Neuron (in vitro differentiated cells): ENCODE measurements around the gene RAB4B.
A peak's percentile ranks its signal among the peaks of the same experiment; 100 is the strongest.

Experiments used
- H2AFZ ChIP-seq: one replicate; pipeline ENCODE4 v1.6.1; 2013; ENCODE audit warnings: low read depth, mild to moderate bottlenecking, inconsistent platforms, low read length, moderate library complexity
- H3K27me3 ChIP-seq: one replicate; pipeline ENCODE4 v1.6.1; 2013; ENCODE audit warnings: low read length; ENCODE audit not compliant: insufficient read depth
- H3K36me3 ChIP-seq: one replicate; pipeline ENCODE4 v1.6.1; 2013; ENCODE audit warnings: low read length; ENCODE audit not compliant: insufficient read depth
- H3K4me1 ChIP-seq: one replicate; pipeline ENCODE4 v1.6.1; 2013; ENCODE audit warnings: low read length; ENCODE audit not compliant: insufficient read depth
- H3K4me3 ChIP-seq: 2 replicates; pipeline ENCODE4 v1.5.1; 2013; ENCODE audit warnings: mild to moderate bottlenecking, low read length, moderate library complexity
- H3K9me3 ChIP-seq: one replicate; pipeline ENCODE4 v1.6.1; 2013; ENCODE audit warnings: low read length

RAB4B gene

DNA sequence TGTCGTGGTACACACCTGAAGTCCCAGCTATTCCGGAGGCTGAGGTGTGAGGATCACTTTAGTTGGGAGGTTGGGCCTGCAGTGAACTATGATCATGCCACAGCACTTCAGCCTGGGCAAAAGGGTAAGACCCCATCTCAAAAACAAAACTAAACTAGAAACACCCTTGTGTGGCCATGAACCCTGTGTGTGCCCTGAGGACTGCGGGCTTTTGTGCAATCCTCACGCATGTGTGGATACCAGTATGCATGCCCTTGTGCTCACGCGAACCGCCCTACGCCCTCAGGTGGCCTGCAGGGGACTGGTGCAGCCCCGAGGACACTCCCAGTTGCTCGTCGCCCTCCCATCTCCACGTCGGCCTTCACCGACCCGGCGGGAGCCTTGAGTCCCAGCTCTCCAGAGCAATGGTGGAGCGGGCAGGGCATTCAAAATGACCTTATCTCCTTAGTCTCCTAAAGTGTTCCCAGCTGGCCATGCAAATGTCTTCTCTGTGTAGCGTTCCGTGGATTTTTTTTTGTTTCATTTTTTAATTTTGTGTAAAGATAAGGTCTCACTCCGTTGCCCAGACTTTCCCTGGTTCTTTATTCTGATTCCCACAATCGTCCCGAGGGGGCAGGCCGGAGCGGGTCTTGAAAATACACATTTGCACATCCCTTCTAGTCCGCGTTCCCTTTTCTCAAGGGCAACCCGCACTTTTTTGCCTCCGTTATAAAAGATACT, 20.1 kb downstream of the RAB4B start:
- Histone ChIP-seq H2AFZ (peak overlapping the region; percentile 56), H3K9me3 (no peaks in the 10 kb centered on the region), H3K4me3 (peak overlapping the region; percentile 58), H3K27me3 (no peaks in the 10 kb centered on the region), H3K36me3 (peaks cover 26% of the 10 kb centered on the region), H3K4me1 (peaks cover 32% of the 10 kb centered on the region)

DNA sequence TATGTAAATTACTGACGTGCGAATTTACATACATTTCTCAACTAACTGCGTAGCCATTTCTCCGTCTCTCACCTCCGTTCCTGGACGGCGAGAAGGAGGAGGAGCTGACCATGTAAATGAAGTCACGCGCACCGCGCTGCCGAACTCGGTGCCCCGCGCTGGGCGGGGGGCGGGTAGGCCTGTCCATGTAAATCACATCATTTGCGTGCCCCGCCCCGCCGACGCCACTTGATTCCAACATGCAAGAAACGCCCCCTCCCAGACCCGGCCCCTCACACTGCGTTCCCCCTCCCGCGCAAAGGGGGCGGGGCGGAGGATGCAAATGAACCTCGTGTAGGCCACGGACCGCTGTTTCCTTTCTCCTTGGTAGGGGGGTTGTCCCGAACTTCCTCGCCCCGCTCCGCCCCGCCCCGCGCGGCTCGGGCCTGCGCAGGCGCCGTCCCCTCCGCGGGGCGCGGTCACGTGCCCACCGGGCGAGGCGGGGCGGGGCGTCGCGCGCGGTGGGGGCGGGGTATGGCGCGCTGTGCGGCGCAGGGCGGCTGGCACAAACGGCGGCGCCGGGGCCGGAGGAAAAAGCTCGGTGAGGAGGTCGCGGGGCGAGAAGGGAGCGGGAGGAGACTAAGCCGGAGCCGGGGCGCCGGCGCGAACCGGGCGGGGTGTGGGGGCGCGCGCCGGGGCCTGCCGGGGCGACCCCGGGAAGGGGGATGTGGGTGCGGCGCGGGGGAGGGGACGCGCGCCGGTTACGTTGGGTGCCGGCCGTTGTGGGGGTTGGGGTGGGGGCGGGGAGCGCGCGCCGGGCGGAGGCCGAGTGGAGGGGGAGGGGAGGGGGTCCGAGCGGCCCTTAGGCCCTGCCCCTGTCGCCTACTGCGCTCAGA, 20.9 kb downstream of the RAB4B start, which contains the start of gene EGLN2:
TSS of gene EGLN2 (plus strand) at position 509 of the 875 bp plus-strand sequence. CDS start 1,382 bp downstream, outside the sequence.
- peaks cover 34% of the 10 kb centered on the region for H3K36me3 ChIP-seq
- peak within 1 kb of the TSS; percentile 56 for H2AFZ ChIP-seq
- H3K27me3 ChIP-seq: no peaks in the 10 kb centered on the region
- H3K4me3 ChIP-seq: peak within 1 kb of the TSS; percentile 88
- H3K9me3 ChIP-seq: no peaks in the 10 kb centered on the region
- peaks cover 40% of the 10 kb centered on the region for H3K4me1 ChIP-seq

DNA sequence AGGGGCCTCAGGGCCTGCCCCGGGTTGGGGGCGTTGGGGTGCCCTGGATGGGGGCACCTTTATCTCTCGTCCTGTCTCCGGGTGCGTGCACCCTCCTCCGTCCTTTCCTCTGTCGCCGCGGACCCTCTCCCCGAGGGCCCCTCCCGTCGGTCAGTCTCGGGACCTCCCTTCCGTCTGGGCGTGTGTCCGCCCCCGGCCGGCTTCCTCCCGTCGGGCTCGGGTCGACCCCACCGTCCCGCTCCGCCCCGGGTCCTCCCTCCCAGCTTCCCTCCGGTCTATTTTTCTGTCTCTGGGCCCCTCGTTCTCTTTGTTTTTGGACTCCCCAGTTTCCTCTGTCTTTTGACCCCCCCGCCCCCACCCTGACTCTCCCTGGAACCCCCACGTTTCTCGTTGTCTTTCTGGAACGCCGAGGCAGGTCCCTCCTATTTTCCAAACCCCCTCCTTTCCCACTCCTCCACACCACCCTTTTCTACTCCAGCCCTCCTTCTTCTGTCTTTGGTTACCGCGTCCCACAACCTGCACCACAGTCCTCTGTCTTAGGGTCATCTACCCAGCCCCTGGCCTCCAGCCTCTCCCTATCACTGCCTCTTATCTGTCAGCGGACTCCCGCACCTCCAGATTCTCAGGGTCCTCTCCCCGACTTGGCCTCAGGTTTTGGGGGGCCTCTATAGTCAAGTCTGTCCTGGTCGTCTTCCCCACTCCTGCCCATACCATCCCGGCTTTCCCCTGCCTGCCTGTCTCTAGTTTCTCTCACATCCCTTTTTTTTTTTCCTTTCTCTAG, 21.7 kb downstream of the RAB4B start:
- Histone ChIP-seq H3K36me3 (peaks cover 39% of the 10 kb centered on the region), H3K9me3 (no peaks in the 10 kb centered on the region), H3K4me3 (peak overlapping the region; percentile 88), H3K4me1 (peaks cover 45% of the 10 kb centered on the region), H3K27me3 (no peaks in the 10 kb centered on the region), H2AFZ (no peak overlapping the region)

DNA sequence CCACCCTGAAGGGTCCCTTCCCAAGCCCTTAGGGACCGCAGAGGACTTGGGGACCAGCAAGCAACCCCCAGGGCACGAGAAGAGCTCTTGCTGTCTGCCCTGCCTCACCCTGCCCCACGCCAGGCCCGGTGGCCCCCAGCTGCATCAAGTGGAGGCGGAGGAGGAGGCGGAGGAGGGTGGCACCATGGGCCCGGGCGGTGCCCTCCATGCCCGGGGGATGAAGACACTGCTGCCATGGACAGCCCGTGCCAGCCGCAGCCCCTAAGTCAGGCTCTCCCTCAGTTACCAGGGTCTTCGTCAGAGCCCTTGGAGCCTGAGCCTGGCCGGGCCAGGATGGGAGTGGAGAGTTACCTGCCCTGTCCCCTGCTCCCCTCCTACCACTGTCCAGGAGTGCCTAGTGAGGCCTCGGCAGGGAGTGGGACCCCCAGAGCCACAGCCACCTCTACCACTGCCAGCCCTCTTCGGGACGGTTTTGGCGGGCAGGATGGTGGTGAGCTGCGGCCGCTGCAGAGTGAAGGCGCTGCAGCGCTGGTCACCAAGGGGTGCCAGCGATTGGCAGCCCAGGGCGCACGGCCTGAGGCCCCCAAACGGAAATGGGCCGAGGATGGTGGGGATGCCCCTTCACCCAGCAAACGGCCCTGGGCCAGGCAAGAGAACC, 22.4 kb downstream of the RAB4B start:
- peak overlapping the region; percentile 88 for H3K4me3 ChIP-seq
- peaks cover 44% of the 10 kb centered on the region for H3K36me3 ChIP-seq
- H2AFZ ChIP-seq: no peak overlapping the region
- H3K27me3 ChIP-seq: no peaks in the 10 kb centered on the region
- H3K9me3 ChIP-seq: no peaks in the 10 kb centered on the region
- peaks cover 53% of the 10 kb centered on the region for H3K4me1 ChIP-seq

DNA sequence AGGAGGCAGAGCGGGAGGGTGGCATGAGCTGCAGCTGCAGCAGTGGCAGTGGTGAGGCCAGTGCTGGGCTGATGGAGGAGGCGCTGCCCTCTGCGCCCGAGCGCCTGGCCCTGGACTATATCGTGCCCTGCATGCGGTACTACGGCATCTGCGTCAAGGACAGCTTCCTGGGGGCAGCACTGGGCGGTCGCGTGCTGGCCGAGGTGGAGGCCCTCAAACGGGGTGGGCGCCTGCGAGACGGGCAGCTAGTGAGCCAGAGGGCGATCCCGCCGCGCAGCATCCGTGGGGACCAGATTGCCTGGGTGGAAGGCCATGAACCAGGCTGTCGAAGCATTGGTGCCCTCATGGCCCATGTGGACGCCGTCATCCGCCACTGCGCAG, 22.9 kb downstream of the RAB4B start:
- Histone ChIP-seq H3K4me1 (peaks cover 57% of the 10 kb centered on the region), H3K4me3 (no peak overlapping the region), H3K9me3 (no peaks in the 10 kb centered on the region), H2AFZ (no peak overlapping the region), H3K27me3 (no peaks in the 10 kb centered on the region), H3K36me3 (peaks cover 44% of the 10 kb centered on the region)

DNA sequence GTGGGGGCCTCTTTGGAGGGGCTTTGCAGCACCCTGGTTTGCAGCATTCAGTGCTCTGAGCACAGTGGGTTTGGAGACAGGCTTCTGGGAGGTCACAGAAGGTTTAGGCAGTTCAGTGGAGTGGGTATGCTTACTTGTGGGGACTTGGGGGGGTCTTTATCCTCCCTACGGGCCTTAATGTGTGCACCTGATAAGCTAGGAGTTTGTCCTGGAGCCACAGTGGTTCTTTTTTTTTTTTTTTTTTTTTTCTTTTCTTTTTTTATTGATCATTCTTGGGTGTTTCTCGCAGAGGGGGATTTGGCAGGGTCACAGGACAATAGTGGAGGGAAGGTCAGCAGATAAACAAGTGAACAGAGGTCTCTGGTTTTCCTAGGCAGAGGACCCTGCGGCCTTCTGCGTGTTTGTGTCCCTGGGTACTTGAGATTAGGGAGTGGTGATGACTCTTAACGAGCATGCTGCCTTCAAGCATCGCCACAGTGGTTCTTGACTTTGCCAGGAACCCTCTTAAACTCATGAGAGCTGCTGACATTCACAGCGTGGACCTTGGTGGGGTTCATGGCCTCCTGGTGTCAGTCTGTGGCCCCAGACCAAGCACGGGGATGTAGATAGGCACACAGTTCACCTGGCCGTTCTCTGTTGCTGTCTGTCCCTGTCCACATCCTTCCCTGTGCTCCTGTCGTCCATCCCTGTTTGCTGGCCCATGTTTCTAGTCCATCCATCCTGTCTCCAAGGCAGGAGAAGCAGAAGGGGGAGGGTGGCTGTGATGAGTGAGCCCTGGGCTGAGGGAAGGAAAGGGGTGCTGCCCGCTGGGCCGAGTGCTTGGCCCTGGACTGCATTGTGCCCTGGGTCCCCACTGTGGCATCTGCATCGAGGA, 23.6 kb downstream of the RAB4B start:
- H3K27me3 ChIP-seq: no peaks in the 10 kb centered on the region
- peaks cover 44% of the 10 kb centered on the region for H3K36me3 ChIP-seq
- peaks cover 63% of the 10 kb centered on the region for H3K4me1 ChIP-seq
- H3K4me3 ChIP-seq: peak overlapping the region; percentile 1
- H2AFZ ChIP-seq: no peak overlapping the region
- H3K9me3 ChIP-seq: no peaks in the 10 kb centered on the region

DNA sequence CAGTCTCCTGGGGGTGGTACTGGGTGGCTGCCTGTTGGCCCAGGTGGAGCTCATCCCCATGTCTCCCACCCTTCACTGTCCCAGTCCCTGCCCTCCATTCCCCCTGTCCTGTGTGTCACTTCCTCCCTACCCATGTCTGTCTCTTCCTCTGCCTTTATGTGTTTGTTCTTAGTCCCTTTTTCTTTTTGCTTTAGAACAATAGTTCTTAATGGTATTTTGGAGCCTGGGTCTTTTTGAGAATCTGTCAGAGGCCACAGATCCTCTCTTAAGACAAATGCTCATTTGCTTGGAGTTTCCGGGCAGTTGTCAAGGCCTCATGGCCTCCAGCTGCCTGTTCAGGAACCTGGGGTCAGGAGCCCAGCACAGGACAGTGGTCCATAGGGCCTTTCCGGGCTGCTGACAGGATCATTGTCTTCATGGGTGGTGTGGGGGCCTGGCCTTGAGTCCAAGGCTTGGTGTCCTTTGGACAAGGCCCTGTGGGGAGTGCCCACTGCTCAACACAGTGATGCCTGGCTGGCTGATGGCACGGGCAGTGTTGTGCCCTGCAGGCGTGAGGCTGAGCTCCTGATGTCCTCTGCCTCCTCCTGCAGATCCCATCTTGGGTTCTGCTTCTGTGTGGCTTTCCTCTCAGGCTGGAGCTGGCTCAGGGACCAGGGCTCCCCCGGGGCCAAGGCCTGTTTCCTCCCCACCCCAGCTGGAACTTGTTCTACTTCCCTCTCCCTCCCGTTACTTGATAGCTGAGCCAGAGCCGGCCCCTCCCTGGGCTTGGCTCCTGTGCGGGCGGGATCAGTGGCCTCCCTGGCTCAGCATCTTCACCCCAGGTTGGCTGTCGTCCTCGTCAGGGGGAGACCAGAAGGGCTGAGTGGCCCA, 24.5 kb downstream of the RAB4B start:
- Histone ChIP-seq H2AFZ (no peak overlapping the region), H3K27me3 (no peaks in the 10 kb centered on the region), H3K36me3 (peaks cover 49% of the 10 kb centered on the region), H3K9me3 (no peaks in the 10 kb centered on the region), H3K4me1 (peaks cover 69% of the 10 kb centered on the region), H3K4me3 (no peak overlapping the region)

DNA sequence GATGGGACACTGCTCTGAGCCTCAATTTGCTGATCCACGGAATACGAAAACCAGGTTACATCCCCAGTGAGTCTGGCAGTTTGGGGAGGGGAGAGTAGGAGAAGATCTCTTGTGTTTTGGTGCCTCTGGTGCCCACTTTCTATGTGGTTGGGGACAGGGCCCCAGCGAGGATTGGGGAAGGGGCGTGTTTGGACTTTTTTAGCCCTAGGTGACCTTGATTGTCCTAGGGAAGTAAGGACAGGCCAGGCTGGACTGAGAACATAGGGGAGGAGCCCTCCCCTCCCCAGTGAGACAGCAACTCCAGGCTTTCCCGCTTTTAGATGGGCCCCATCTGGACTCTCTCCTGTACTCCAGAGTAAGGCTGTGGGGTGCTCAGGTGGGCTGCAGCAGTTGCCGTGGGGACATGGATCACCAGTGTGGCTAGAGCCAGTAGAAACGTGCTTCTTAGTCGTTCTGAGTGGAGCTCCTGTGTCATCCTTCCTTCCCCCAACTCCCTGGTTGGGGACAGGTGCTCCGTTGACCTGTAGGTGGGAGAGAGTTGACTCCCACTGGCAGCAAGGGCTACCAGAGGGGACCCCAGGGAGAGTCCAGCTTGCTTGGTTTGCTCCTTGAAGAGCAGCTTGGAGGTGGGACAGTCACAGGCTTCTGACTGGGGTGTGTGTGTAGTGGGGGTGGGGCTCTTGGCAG, 25.3 kb downstream of the RAB4B start:
- Histone ChIP-seq H2AFZ (no peak overlapping the region), H3K9me3 (no peaks in the 10 kb centered on the region), H3K27me3 (no peaks in the 10 kb centered on the region), H3K4me1 (peaks cover 70% of the 10 kb centered on the region), H3K36me3 (peaks cover 57% of the 10 kb centered on the region), H3K4me3 (no peak overlapping the region)

DNA sequence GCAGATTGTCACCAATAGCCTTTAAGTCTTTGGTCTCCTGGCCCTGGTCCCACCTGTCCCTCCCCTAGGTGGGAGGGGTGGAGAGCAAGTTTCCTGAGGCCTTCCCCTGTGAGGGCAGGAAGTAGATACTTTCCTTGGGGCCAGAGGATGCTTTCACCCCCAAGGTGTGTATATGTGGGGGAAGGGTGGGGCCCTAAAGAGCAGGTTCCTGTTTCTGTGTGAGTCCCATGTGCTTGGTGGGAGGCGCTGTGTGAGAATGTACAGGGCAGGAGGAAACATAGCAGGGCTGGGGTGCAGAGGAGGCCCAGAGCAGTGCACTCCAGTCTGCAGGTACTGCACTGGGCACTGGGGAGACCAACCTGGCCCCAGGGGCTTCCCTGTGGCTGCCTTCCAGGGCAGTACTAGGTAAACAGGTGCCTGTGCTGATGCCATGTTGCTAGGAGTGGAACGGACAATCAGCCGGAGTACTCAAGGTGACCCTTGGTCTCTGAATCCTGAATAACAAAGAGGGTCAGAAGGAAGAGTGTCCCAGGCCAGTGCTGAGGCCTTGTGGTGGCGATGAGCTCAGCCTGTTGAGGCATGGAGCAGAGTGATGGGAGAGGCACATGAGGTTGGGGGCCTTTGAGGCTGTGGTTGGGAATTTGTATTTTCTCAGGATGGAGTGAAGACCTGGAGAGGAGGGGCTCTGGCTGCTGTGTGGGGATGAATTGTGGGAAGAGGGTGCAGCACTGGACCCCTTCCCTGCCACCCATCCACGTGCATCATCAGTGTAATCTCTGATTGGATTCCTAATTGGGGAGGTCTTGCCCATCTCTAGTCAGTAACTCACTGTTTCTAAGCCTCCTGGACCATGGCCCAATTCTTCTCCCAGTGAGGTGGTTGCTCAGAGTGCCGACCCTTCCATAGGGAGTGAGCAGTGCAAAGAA, 26.1 kb downstream of the RAB4B start:
- H3K27me3 ChIP-seq: no peaks in the 10 kb centered on the region
- H3K4me3 ChIP-seq: no peak overlapping the region
- no peak overlapping the region for H2AFZ ChIP-seq
- peaks cover 63% of the 10 kb centered on the region for H3K36me3 ChIP-seq
- H3K4me1 ChIP-seq: peaks cover 70% of the 10 kb centered on the region
- no peaks in the 10 kb centered on the region for H3K9me3 ChIP-seq

DNA sequence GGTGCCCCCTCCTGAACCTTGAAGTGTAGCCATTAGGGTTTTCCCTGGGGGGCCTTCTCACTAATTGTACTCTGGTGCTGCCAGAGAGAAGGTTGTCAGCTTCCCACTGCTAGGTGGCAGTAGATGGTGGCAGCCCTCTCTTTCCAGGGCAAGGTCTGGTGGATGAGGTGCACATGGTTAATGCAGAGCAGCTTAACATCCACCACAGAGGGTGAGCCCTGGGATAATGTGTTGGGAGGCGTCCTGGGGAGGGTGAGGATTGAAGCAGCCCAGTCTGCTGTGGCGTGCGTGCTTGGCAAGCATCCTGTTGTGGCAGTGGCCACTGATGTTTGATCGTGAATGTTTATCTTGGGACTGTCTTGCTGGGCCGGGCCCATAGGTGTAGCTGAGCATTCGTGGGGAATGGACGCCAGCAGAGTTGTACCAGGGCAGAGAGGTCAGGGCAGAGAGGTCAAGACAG, 26.8 kb downstream of the RAB4B start:
- Histone ChIP-seq H3K4me1 (peaks cover 70% of the 10 kb centered on the region), H3K9me3 (no peaks in the 10 kb centered on the region), H2AFZ (no peak overlapping the region), H3K4me3 (no peak overlapping the region), H3K27me3 (no peaks in the 10 kb centered on the region), H3K36me3 (peaks cover 67% of the 10 kb centered on the region)
